ENCODE data around the gene MCTP1.
A peak's percentile ranks its signal among the peaks of the same experiment; 100 is the strongest.
"Not testable (repeated sequence)": the region's sequence is repeated elsewhere in the genome, so short reads cannot be mapped to it uniquely, and the experiment has no call there.

MCTP1 gene

DNA sequence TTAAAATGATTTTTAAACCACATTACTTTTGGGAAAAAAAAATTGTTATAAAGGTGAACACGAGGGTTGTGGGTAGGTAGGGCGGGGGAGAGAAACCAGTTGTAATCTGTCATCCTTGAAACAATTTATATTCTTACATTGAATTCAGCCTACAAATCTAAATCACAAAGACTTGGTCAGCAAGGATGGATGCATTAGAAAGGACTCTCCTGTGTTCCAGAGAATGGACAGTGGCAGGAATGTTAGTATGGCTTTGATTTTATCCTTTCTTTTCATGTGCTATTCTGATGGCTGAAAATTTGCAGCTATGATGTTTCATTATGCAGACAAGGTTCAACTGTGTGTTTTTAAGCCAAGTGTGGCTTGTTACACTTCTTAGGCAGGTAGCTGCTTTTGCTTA is 431.8 kb downstream of the MCTP1 start:
- CTCF ChIA-PET: interaction anchor here (0.6 to 1.4 kb wide), 2 partner anchors 11 to 201 kb away, joined by 3 to 5 read pairs; no protein-coding TSS in a partner anchor
- TF ChIP-seq, protein P1, sequence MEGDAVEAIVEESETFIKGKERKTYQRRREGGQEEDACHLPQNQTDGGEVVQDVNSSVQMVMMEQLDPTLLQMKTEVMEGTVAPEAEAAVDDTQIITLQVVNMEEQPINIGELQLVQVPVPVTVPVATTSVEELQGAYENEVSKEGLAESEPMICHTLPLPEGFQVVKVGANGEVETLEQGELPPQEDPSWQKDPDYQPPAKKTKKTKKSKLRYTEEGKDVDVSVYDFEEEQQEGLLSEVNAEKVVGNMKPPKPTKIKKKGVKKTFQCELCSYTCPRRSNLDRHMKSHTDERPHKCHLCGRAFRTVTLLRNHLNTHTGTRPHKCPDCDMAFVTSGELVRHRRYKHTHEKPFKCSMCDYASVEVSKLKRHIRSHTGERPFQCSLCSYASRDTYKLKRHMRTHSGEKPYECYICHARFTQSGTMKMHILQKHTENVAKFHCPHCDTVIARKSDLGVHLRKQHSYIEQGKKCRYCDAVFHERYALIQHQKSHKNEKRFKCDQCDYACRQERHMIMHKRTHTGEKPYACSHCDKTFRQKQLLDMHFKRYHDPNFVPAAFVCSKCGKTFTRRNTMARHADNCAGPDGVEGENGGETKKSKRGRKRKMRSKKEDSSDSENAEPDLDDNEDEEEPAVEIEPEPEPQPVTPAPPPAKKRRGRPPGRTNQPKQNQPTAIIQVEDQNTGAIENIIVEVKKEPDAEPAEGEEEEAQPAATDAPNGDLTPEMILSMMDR (conservative IDR thresholded peaks at IDR 0.05; ENCODE audit: low read depth): no peak
- no peak for DNase-seq (ENCODE audit: low spot score)
- H3K27ac ChIP-seq: no peak overlapping the region
- POLR2A ChIA-PET (ENCODE audit: low non-redundant PET): no interaction called here

DNA sequence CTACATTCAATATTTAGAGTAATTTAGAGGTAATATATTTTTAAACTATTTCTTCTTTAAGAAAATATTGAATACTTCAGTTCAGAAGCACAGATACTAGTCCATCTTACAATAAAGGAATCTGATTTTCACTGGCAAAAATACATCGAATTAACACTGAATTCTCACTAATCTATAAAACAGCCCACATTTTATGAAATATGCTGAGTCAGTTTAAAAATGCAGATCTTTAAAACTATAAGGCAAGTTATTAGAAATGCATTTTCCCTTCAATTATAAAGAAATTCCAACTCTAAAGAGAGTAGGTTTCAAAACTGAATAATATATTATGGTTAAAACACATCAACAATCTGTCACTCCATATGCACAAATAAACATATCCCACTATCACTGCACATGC is 433.9 kb downstream of the MCTP1 start:
- ChIA-PET POLR2A (ENCODE audit: low non-redundant PET) (no interaction called here), CTCF (interaction anchor here (0.5 to 1.6 kb wide), 6 partner anchors 10 to 441 kb away, joined by 3 to 12 read pairs (median 4); no protein-coding TSS in a partner anchor)
- no peak for DNase-seq (ENCODE audit: low spot score)
- no peak overlapping the region for H3K27ac ChIP-seq
- TF ChIP-seq, protein P1 (conservative IDR thresholded peaks at IDR 0.05; ENCODE audit: low read depth): no peak

DNA sequence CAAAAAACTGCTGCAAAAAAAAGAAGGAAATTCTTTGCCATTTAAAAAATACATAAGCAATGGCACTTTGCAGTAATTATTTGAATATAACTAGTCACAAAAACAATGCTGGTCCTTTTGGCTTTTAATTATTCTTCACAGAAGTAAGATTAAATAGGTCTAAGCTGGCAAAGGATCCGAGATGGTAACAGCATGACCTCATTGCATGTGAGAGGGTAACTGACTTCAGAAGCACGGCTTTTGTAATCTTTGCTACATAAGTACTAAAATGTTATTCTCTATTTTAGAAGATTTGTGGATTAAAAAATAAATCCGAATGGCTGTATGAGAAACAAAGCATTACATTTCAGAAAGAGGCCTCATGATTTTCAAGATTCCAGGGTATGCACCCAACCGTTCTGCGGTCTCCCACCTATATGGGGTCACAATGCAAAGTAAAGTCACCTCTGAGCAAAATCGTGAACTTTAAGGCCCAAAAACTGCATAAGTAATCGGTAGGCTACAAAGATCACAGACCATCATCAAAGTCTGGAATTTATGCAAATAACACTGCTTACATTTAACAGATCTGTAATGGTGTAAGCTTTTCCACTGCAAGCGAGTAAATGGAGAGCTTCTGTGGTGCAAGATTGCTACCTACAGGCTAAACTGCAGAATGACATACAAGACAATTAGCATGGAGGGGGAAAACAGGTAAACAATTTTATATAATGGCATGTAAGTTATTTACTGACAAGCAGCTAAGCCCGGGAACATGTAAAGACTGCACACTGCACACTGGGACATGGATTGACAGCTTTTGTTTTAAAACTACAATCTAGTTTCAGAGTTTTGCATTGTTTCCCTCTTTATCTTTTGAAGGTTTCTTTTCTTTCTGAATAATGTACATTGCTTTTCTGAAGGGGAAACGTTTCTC is 434.8 kb downstream of the MCTP1 start:
- TF ChIP-seq, protein P1 (conservative IDR thresholded peaks at IDR 0.05; ENCODE audit: low read depth): peak; percentile 70
- peak; percentile 46 for DNase-seq (ENCODE audit: low spot score)
- CTCF ChIA-PET: interaction anchor here (0.5 to 1.6 kb wide), 11 partner anchors 9 to 440 kb away, joined by 3 to 12 read pairs (median 4); no protein-coding TSS in a partner anchor
- POLR2A ChIA-PET (ENCODE audit: low non-redundant PET): interaction anchor here (0.6 kb wide), 1 partner anchor 16 kb away, joined by 3 read pairs; no protein-coding TSS in a partner anchor
- H3K27ac ChIP-seq: no peak overlapping the region

DNA sequence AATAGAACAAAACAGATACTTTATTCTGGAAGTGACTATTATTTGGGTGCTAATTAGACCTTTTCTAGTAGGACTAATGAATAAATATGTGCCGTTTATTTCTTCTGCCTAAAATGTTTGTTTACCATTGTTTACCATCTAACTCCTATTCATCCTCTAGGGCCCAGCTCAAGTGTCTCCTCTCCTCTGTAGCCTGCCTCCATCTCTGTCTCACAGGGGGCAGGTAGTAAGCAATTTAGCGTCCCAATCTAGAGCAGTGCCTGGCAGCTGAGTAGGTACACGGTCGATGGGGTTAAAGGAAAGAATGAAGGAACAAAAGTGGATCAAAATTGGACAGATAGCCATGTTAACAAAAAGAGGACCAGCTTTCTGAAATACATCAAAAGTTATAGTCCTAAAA is 435.6 kb downstream of the MCTP1 start:
- DNase-seq (ENCODE audit: low spot score): no peak
- no peak overlapping the region for H3K27ac ChIP-seq
- ChIA-PET POLR2A (ENCODE audit: low non-redundant PET) (no interaction called here), CTCF (interaction anchor here (0.9 to 1.6 kb wide), 3 partner anchors 8 to 37 kb away, joined by 4 to 12 read pairs (median 4); no protein-coding TSS in a partner anchor)
- TF ChIP-seq, protein P1 (conservative IDR thresholded peaks at IDR 0.05; ENCODE audit: low read depth): no peak

DNA sequence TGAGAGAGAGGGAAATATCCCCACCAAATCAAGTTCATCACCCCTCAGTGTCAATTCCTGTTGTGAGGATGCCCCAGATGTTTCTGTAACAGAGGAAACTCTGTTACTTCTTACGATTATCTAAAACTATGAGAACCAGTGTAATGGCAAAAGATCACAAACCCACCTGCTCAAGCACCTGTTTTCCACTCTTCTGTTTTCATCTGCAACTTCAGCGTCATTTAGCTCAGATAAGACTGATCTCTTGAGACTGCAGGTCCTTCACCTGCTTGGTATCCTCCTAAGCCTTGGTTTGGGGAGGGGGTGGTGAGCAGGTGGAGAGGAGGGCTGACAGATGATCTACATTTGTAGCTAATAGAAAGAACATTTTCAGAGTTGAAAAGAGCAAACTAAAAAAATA is 437.2 kb downstream of the MCTP1 start:
- TF ChIP-seq, protein P1 (conservative IDR thresholded peaks at IDR 0.05; ENCODE audit: low read depth): no peak
- ChIA-PET POLR2A (ENCODE audit: low non-redundant PET) (no interaction called here), CTCF (interaction anchor here (0.6 to 1.3 kb wide), 2 partner anchors 110 to 1008 kb away, joined by 3 read pairs; no protein-coding TSS in a partner anchor)
- H3K27ac ChIP-seq: no peak overlapping the region
- DNase-seq (ENCODE audit: low spot score): no peak

DNA sequence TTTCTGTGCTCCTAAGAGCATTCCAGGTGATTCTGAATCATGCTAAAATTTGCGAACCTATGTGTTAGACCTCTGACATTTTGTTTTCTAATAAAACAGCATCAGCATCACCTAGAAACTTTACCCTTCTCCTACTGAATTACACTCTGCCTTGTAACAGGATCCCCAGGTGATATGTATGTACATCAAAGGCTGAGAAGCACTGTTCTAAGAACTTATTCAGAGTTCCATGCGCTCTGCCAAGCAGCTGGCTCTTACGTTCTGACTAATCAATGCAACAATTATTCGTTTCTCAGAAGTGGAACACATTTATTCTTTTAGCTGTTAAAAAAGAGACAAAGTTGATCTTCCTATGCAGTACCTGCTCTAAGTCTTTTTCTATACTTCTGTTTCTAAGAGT is 437.9 kb downstream of the MCTP1 start:
- POLR2A ChIA-PET (ENCODE audit: low non-redundant PET): no interaction called here
- CTCF ChIA-PET: interaction anchor here (0.8 kb wide), 1 partner anchor 23 kb away, joined by 3 read pairs; no protein-coding TSS in a partner anchor
- H3K27ac ChIP-seq: no peak overlapping the region
- DNase-seq (ENCODE audit: low spot score): no peak
- TF ChIP-seq, protein P1 (conservative IDR thresholded peaks at IDR 0.05; ENCODE audit: low read depth): no peak

DNA sequence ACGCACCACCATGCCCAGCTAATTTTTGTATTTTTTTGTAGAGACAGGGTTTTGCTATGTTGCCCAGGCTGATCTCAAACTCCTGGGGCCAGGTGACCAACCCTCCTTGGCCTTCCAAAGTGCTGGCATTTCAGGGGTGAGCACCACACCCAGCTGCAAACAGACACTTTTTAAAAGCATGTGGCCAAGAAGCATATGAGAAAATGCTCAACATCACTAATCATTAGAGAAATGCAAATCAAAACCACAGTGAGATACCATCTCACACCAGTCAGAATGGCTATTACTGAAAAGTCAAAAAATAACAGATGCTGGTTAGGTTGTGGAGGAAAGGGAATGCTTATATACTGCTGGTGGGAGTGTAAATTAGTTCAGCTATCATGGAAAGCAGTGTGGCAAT is 439.2 kb downstream of the MCTP1 start:
- POLR2A ChIA-PET (ENCODE audit: low non-redundant PET): interaction anchor here (0.6 kb wide), 1 partner anchor 129 kb away, joined by 3 read pairs; no protein-coding TSS in a partner anchor
- DNase-seq (ENCODE audit: low spot score); H3K27ac ChIP-seq; CTCF ChIA-PET: not testable (repeated sequence)

Measured in RWPE1 (cell line).